Aortic smooth muscle cell (primary cell): ENCODE measurements around the gene MTMR2. TPM values are rescaled to one million over a fixed set of nuclear protein-coding genes. Genes with fewer than 3 reads are reported as not detected.

Source experiments
- total RNA-seq: library from RNA; depleted of rRNA; stranded (reverse); fragments of >200 nt; gene quantifications from 2 replicates; pipeline ENCODE4 v1.2.3, GENCODE V29; 2014

Gene MTMR2
- total RNA-seq, result 35.8 and 43.0 TPM in 2 replicates

DNA sequence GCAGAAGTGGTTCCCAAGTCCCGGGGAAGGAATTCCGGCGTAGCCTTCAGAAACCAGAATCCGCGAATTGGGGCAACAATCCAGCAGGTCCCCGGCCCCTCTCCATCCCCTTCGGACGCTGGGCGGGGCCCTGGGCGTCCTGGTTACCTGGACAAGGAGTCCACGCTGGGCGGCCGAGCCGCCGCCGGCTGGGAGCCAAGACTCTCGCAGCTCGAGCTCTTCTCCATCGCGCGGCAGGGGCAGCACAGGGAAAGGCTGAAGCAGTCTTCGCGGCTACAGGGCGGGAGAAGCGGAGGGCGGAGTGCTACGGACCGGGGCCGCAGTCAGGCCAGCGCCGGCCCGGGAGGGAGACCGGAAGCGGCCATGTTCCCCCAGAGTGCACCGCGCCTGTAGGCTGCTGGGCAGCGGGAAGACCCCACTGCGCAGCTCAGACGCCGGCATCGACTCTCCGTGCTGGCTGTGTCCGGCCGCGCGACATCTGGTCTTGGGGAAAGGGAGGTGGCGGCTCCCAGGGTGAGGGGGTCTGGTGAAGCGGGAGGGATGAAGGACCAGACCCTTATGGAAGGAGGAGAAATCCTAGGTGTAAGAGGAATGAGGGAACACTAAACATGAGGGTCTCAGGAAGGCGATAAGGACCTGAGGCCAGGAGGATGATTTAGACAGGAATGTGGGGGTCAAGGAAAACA lies at the start of gene MTMR2:
TSS of gene MTMR2 (minus strand) at position 380 of the 686 bp plus-strand sequence. CDS start at position 227, 153 bp downstream.

DNA sequence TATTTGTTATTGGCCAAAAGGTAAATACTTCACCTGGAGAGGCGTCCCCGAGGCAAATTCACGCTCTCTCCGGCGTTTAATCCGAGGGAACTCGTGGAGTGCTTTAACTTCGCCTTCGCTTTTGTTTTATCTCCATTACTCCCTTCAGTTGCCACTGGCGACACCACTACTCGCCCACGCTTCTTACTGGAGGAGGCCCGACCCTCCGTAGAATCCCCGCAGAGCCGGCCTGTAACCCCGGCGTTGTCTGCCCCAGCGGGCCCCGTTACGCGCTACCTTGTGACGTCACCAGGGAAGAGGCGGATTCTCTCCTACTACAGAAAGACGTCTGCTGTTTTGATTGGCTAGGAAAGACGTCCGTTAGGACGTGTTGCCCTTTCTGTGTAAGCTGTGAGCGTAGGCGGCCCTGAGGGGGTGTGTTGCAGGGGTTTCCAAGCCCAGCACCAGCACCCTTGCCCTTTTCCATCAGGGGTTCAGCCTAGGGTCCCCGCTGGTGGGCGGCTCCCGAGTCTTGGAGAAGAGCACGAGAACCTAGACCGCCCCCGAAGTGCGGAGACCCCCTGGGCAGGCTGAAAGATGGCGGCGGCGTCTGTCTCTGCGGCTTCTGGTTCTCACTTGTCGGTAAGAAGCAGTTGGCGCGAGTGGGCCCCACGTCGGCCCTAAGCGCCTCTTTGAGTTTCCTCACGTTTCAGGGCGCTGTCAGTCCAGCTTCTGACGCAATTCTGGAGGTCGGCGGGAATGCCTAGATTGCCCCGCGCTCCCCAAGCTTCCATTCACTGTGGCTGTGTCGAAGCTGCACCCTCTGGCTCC lies 133.6 kb downstream of the MTMR2 start, which contains the start of gene CEP57:
TSS of gene CEP57 (plus strand) at position 376 of the 810 bp plus-strand sequence. CDS start at position 577, 201 bp downstream.

DNA sequence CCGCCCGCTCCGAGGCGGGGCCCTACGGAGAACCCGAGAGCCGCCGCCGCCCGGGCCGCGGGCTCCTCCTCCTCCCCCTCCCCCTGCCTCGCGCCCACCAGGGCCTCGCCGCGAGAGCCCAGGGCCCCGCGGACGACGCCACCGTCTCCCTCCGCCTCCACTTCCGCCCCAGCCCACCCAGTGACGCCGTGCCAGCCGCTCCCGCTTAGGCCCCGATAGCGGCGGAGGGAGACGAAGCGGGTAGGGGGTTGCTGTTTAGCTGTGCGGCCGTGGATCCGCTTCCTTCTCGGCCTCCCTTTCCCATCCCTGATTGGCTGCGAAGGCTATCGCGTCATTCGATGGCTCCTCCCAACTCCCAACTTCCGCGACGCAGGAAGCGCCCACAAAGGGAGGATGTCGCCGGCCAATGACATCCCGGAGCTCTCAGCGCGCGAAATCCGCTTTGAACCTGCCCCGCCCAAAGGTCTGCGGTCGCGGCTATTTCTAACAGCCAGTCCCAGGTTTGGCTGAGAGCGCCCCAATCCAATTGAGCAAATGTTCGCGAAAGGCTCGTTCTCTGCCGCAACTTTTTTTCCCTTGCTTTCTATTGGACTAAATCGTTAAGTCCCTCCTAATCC lies 134.3 kb downstream of the MTMR2 start, which contains the start of gene FAM76B:
TSS of gene FAM76B (minus strand) at position 277 of the 617 bp plus-strand sequence. CDS start 304 bp downstream, outside the sequence.

Other genes starting within 250 kb of the MTMR2 start
- gene FAM76B, start 134.3 kb downstream of the MTMR2 start, total RNA-seq, result 15.3 and 16.0 TPM in 2 replicates
- 29.9 and 32.5 TPM in 2 replicates for gene CEP57, start 133.6 kb downstream of the MTMR2 start, total RNA-seq